Mesenchymal stem cell (in vitro differentiated cells and primary cell): ENCODE measurements around the gene PRSS57.

Experiments used
- DNase-seq: peaks from one replicate; pipeline ENCODE4 v3.0.0-alpha.2; 2013
- H2AFZ ChIP-seq: one replicate; pipeline ENCODE4 v1.6.1; 2013; ENCODE audit warnings: low read depth, mild to moderate bottlenecking, control low read depth, inconsistent platforms, low read length, moderate library complexity
- H2AK5ac ChIP-seq: 2 replicates; pipeline ENCODE4 v1.6.1; 2013; ENCODE audit warnings: low read length, moderate library complexity, mild to moderate bottlenecking, inconsistent platforms; ENCODE audit not compliant: severe bottlenecking
- H2BK120ac ChIP-seq: one replicate; pipeline ENCODE4 v1.6.1; 2013; ENCODE audit warnings: low read depth, mild to moderate bottlenecking, inconsistent platforms, low read length, moderate library complexity
- H2BK12ac ChIP-seq, 2 experiments: one replicate each; pipeline ENCODE4 v1.6.1; 2013; ENCODE audit warnings: inconsistent platforms in 2 of 2, low read length in 2 of 2, mild to moderate bottlenecking in 2 of 2, moderate library complexity in 2 of 2, control low read depth in 1 of 2
- H2BK15ac ChIP-seq: one replicate; pipeline ENCODE4 v1.6.1; 2013; ENCODE audit warnings: mild to moderate bottlenecking, low read depth, inconsistent platforms; ENCODE audit not compliant: poor library complexity, severe bottlenecking
- H2BK5ac ChIP-seq: 2 replicates; pipeline ENCODE4 v1.6.1; 2013; ENCODE audit warnings: low read depth, mild to moderate bottlenecking, low read length, control low read depth, inconsistent platforms; ENCODE audit not compliant: poor library complexity, severe bottlenecking
- H3K14ac ChIP-seq, 2 experiments: one replicate each; pipeline ENCODE4 v1.6.1; 2013; ENCODE audit warnings: inconsistent platforms in 2 of 2, low read length in 2 of 2, control low read depth in 1 of 2, mild to moderate bottlenecking in 1 of 2, moderate library complexity in 1 of 2
- H3K18ac ChIP-seq, 2 experiments: one replicate each; pipeline ENCODE4 v1.6.1; 2013; ENCODE audit warnings: inconsistent platforms in 2 of 2, low read length in 2 of 2, control low read depth in 1 of 2, low read depth in 1 of 2, mild to moderate bottlenecking in 1 of 2
- H3K23ac ChIP-seq, 2 experiments: one replicate each; pipeline ENCODE4 v1.6.1; 2013; ENCODE audit warnings: inconsistent platforms in 2 of 2, low read length in 2 of 2, mild to moderate bottlenecking in 2 of 2, moderate library complexity in 2 of 2, control low read depth in 1 of 2
- H3K27ac ChIP-seq: 2 replicates; pipeline ENCODE4 v1.5.1; 2013; ENCODE audit warnings: mild to moderate bottlenecking, moderate library complexity, low read length, control low read depth, inconsistent platforms; ENCODE audit not compliant: poor library complexity, severe bottlenecking
- H3K27me3 ChIP-seq, 2 experiments: 2 replicates each; pipeline versions ENCODE4 v1.6.1 to v1.7.0; 2013; ENCODE audit warnings: low read length in 2 of 2, mild to moderate bottlenecking in 2 of 2, moderate library complexity in 2 of 2, control low read depth in 1 of 2, inconsistent platforms in 1 of 2; ENCODE audit not compliant: control insufficient read depth in 1 of 2, insufficient read depth in 1 of 2
- H3K36me3 ChIP-seq, 2 experiments: 2 replicates each; pipeline versions ENCODE4 v1.6.1 to v1.7.0; 2013; ENCODE audit warnings: low read length in 2 of 2, control low read depth in 1 of 2, inconsistent platforms in 1 of 2, low read depth in 1 of 2, mild to moderate bottlenecking in 1 of 2; ENCODE audit not compliant: insufficient read depth in 2 of 2, control insufficient read depth in 1 of 2
- H3K4ac ChIP-seq, 2 experiments: one replicate each; pipeline ENCODE4 v1.6.1; 2013; ENCODE audit warnings: inconsistent platforms in 2 of 2, low read length in 2 of 2, mild to moderate bottlenecking in 2 of 2, moderate library complexity in 2 of 2, control low read depth in 1 of 2, low read depth in 1 of 2
- H3K4me1 ChIP-seq: 2 replicates; pipeline ENCODE4 v1.6.1; 2013; ENCODE audit warnings: low read depth, low read length, control low read depth; ENCODE audit not compliant: control insufficient read depth, insufficient read depth
- H3K4me2 ChIP-seq: 2 replicates; pipeline ENCODE4 v1.6.1; 2013; ENCODE audit warnings: low read length, mild to moderate bottlenecking, inconsistent platforms; ENCODE audit not compliant: poor library complexity, severe bottlenecking
- H3K4me3 ChIP-seq, 2 experiments: 2 replicates each; pipeline versions ENCODE4 v1.5.1 to v1.7.0; 2013; ENCODE audit warnings: low read length in 2 of 2, mild to moderate bottlenecking in 2 of 2, control low read depth in 1 of 2, low read depth in 1 of 2; ENCODE audit not compliant: insufficient read depth in 1 of 2
- H3K79me1 ChIP-seq: replicated peaks from 2 replicates; pipeline ENCODE4 v1.6.1; 2013; ENCODE audit warnings: mild to moderate bottlenecking, control low read depth, low read length, inconsistent platforms; ENCODE audit not compliant: poor library complexity, severe bottlenecking
- H3K9ac ChIP-seq: 2 replicates; pipeline ENCODE4 v1.7.0; 2013; ENCODE audit warnings: mild to moderate bottlenecking, low read length, moderate library complexity
- H3K9me3 ChIP-seq: 2 replicates; pipeline ENCODE4 v1.7.0; 2013; ENCODE audit warnings: mild to moderate bottlenecking, low read length; ENCODE audit not compliant: control insufficient read depth
- H4K8ac ChIP-seq: one replicate; pipeline ENCODE4 v1.6.1; 2013; ENCODE audit warnings: inconsistent platforms, mild to moderate bottlenecking, low read length, moderate library complexity
- H4K91ac ChIP-seq: one replicate; pipeline ENCODE4 v1.6.1; 2013; ENCODE audit warnings: mild to moderate bottlenecking, low read length, inconsistent platforms
- WGBS: methylation state at CpG from one replicate; pipeline ENCODE4 v1.1.7; 2013; ENCODE audit warnings: mixed read lengths; 5-methylcytosine and 5-hydroxymethylcytosine counted together

PRSS57 gene

GRCh38 chr19:709965-710571 lies 14.8 kb upstream of the PRSS57 start:
- H3K18ac ChIP-seq = peak overlapping the region in 1 of 2 experiments; percentile 46
- peak overlapping the region in 1 of 2 experiments; percentile 72 for H2BK12ac ChIP-seq
- WGBS = 78% methylated on average over 23 of the region's 27 CpGs

DNA sequence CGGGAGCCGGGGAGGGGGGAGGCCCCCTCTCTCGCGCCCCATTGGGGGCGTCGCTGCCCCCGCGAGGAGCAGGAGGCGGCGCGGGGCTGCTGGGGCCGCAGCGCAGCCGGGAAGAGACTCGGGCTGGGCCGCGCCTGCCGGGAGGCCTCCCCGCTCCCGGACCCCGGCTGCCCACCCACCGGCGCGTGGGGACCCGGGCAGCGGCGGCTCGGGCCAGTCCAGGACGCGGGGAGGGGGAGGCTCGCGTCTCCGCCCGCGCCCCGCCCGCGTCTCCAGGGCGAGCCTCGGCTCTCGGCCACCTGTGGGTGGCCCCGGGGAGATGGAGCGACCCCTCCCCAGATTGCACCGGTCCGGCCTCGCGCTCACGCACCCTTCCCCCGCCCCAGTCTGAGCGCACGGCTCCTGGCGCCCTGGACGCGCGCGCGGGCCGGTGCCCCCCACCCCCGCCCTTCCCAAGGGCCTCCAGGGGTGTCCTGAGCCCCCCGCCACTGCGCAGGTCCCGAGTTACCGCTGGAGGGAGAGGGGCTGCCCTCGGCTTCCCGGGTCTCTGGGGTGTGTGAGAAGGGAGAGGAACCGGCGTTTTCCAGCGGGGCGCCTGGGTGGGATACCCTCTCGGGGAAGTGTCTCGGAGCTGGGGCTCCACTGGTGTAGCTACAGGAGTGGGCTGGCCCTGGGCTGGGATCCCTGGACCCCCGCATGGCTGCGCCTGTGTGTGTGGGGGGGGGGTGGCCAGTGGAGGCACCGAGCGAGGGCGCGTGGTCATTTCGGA lies 14.1 kb upstream of the PRSS57 start:
- WGBS = 19% methylated on average over 23 of the region's 78 CpGs
- no peak overlapping the region for H4K8ac ChIP-seq
- H3K27me3 ChIP-seq = no peaks in the 10 kb centered on the region
- peak overlapping the region; percentile 94 for H3K4me2 ChIP-seq
- no peak overlapping the region for H3K27ac ChIP-seq
- no peak overlapping the region for H2AK5ac ChIP-seq
- peaks cover 21% of the 10 kb centered on the region for H3K4me1 ChIP-seq
- peak overlapping the region; percentile 85 for H2BK120ac ChIP-seq
- H2BK15ac ChIP-seq = no peak overlapping the region
- peak overlapping the region; percentile 73 for H3K9ac ChIP-seq
- peak overlapping the region; percentile 79 to 80 for H3K4me3 ChIP-seq
- no peak for DNase-seq
- peak overlapping the region in 1 of 2 experiments; percentile 69 for H3K4ac ChIP-seq
- H3K23ac ChIP-seq = no peak overlapping the region
- H3K9me3 ChIP-seq = no peaks in the 10 kb centered on the region
- peaks cover 0 to 9% of the 10 kb centered on the region in 2 experiments for H3K36me3 ChIP-seq
- H3K18ac ChIP-seq = peak overlapping the region; percentile 52 to 80
- no peak overlapping the region for H2BK5ac ChIP-seq
- peak overlapping the region; percentile 53 for H2AFZ ChIP-seq
- H4K91ac ChIP-seq = peak overlapping the region; percentile 27
- H3K14ac ChIP-seq = peak overlapping the region in 1 of 2 experiments; percentile 60
- peak overlapping the region in 1 of 2 experiments; percentile 72 for H2BK12ac ChIP-seq
- H3K79me1 ChIP-seq = peaks cover 14% of the 10 kb centered on the region

More at GRCh38 chr19:709965-710571, 14.8 kb upstream of the PRSS57 start:
- H3K79me1 ChIP-seq = peaks cover 15% of the 10 kb centered on the region
- H3K36me3 ChIP-seq = peaks cover 0 to 14% of the 10 kb centered on the region in 2 experiments
- no peak overlapping the region for H2BK120ac ChIP-seq
- H3K14ac ChIP-seq = peak overlapping the region in 1 of 2 experiments; percentile 32
- no peak overlapping the region for H4K8ac ChIP-seq
- H2AK5ac ChIP-seq = no peak overlapping the region
- peaks cover 20% of the 10 kb centered on the region for H3K4me1 ChIP-seq
- peak overlapping the region in 1 of 2 experiments; percentile 69 for H3K4ac ChIP-seq
- no peak overlapping the region for H2AFZ ChIP-seq
- H3K4me3 ChIP-seq = peak overlapping the region; percentile 79 to 80
- H2BK15ac ChIP-seq = no peak overlapping the region
- no peak for DNase-seq
- peak overlapping the region; percentile 73 for H3K9ac ChIP-seq
- H3K23ac ChIP-seq = no peak overlapping the region
- peak overlapping the region; percentile 27 for H4K91ac ChIP-seq
- H3K27ac ChIP-seq = no peak overlapping the region
- H2BK5ac ChIP-seq = no peak overlapping the region
- H3K9me3 ChIP-seq = no peaks in the 10 kb centered on the region
- no peaks in the 10 kb centered on the region for H3K27me3 ChIP-seq
- peak overlapping the region; percentile 94 for H3K4me2 ChIP-seq

- no peak within 1 kb of the TSS for H2AK5ac ChIP-seq
- DNase-seq = no peak
- peak within 1 kb of the TSS in 1 of 2 experiments; percentile 60 for H3K14ac ChIP-seq
- peaks cover 2% of the 10 kb centered on the region in 2 experiments for H3K27me3 ChIP-seq
- 31% methylated on average over 22 of the region's 93 CpGs for WGBS
- H3K27ac ChIP-seq = no peak within 1 kb of the TSS
- H3K9me3 ChIP-seq = no peaks in the 10 kb centered on the region
- H3K18ac ChIP-seq = peak within 1 kb of the TSS; percentile 52 to 80
- peak within 1 kb of the TSS; percentile 45 for H4K8ac ChIP-seq
- peaks cover 0 to 9% of the 10 kb centered on the region in 2 experiments for H3K36me3 ChIP-seq
- H3K9ac ChIP-seq = peak within 1 kb of the TSS; percentile 73
- peak within 1 kb of the TSS; percentile 61 for H4K91ac ChIP-seq
- peak within 1 kb of the TSS; percentile 12 for H2BK15ac ChIP-seq
- peak within 1 kb of the TSS; percentile 54 for H2AFZ ChIP-seq
- peak within 1 kb of the TSS in 1 of 2 experiments; percentile 77 for H3K23ac ChIP-seq
- H2BK5ac ChIP-seq = no peak within 1 kb of the TSS
- peak within 1 kb of the TSS; percentile 79 to 80 for H3K4me3 ChIP-seq
- peaks cover 13% of the 10 kb centered on the region for H3K79me1 ChIP-seq
- peak within 1 kb of the TSS; percentile 97 for H3K4me2 ChIP-seq
- H2BK120ac ChIP-seq = peak within 1 kb of the TSS; percentile 85
- peak within 1 kb of the TSS in 1 of 2 experiments; percentile 82 for H3K4ac ChIP-seq
- peaks cover 25% of the 10 kb centered on the region for H3K4me1 ChIP-seq
- H2BK12ac ChIP-seq = peak within 1 kb of the TSS; percentile 49 to 72
These were observed 13.2 kb upstream of the PRSS57 start, which contains the start of gene PALM for GRCh38 chr19:708154-709143. Gene PALM (plus strand): TSS chr19:708935. CDS start chr19:709147, 212 bp downstream.
